Measurements from ENCODE around the gene BARHL2.

BARHL2 gene

GRCh38 chr1:90724926-90725656 is 8.0 kb upstream of the BARHL2 start:
- no peak for DNase-seq (ENCODE audit: low read depth in 2 of 2)

- no peak for DNase-seq (ENCODE audit: low read depth in 2 of 2)
Observed at GRCh38 chr1:90724361-90724760, 7.3 kb upstream of the BARHL2 start.

- no peak for DNase-seq (ENCODE audit: low read depth in 2 of 2)
Observed at GRCh38 chr1:90723590-90724108, 6.5 kb upstream of the BARHL2 start.

- no peak for DNase-seq (ENCODE audit: low read depth in 2 of 2)
Observed at GRCh38 chr1:90722874-90723589, 5.9 kb upstream of the BARHL2 start.

- no peak for DNase-seq (ENCODE audit: low read depth in 2 of 2)
Observed at GRCh38 chr1:90721210-90722194, 4.4 kb upstream of the BARHL2 start.

- DNase-seq (ENCODE audit: low read depth in 2 of 2): no peak
Observed at GRCh38 chr1:90720145-90720636, 3.1 kb upstream of the BARHL2 start.

- no peak for DNase-seq (ENCODE audit: low read depth in 2 of 2)
Observed at GRCh38 chr1:90719330-90720144, 2.4 kb upstream of the BARHL2 start.

- no peak for DNase-seq (ENCODE audit: low read depth in 2 of 2)
Observed at GRCh38 chr1:90718411-90719329, 1.6 kb upstream of the BARHL2 start.

- no peak for DNase-seq (ENCODE audit: low read depth in 2 of 2)
Observed at GRCh38 chr1:90717665-90718410, 736 bp upstream of the BARHL2 start.

- DNase-seq (ENCODE audit: low read depth in 2 of 2): no peak
Observed at GRCh38 chr1:90717356-90717664, 208 bp upstream of the BARHL2 start.

GRCh38 chr1:90716243-90716551 is 905 bp downstream of the BARHL2 start:
- no peak for DNase-seq (ENCODE audit: low read depth in 2 of 2)

GRCh38 chr1:90715309-90715708 is 1.8 kb downstream of the BARHL2 start:
- DNase-seq (ENCODE audit: low read depth in 2 of 2): no peak

- no peak for DNase-seq (ENCODE audit: low read depth in 2 of 2)
Observed at GRCh38 chr1:90714521-90714951, 2.6 kb downstream of the BARHL2 start.

GRCh38 chr1:90713741-90714509 is 3.2 kb downstream of the BARHL2 start:
- no peak for DNase-seq (ENCODE audit: low read depth in 2 of 2)

- DNase-seq (ENCODE audit: low read depth in 2 of 2): no peak
Observed at GRCh38 chr1:90712915-90713730, 4.0 kb downstream of the BARHL2 start.

GRCh38 chr1:90712153-90712856 is 4.8 kb downstream of the BARHL2 start:
- DNase-seq (ENCODE audit: low read depth in 2 of 2): no peak

GRCh38 chr1:90711696-90712095 is 5.4 kb downstream of the BARHL2 start:
- no peak for DNase-seq (ENCODE audit: low read depth in 2 of 2)
